ENCODE data around the gene ZRSR2. TPM values are rescaled to one million over a fixed set of nuclear protein-coding genes. Genes with fewer than 3 reads are reported as not detected.
"Not testable (repeated sequence)": the region's sequence is repeated elsewhere in the genome, so short reads cannot be mapped to it uniquely, and the experiment has no call there.

The ZRSR2 gene
- polyA plus RNA-seq, 2 donors, result 11.5 to 11.9 TPM

DNA sequence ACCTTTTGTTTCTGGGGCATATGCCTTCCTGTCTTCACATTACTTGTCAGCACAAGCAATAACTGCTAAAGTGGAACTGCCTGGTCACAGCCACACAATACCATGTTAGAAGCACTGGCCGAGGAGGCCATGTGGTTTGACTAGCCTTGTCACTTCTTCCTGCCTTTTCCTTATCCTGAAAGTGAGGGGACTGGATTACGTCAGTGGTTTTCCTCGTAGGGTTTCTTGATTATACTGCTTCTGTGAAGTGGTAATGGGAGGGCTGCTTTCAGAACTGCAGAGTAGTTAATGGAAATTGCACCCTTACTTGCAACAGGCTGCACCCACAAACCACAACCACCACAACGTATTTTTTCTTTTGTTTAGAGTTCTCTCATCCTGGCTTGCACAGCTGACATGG, 26.6 kb downstream of the ZRSR2 start:
- no peaks in the 10 kb centered on the region for H3K27me3 ChIP-seq (ENCODE audit: control insufficient read depth in 1 of 2, insufficient read depth in 2 of 2, low read length in 2 of 2)
- H3K36me3 ChIP-seq (ENCODE audit: control insufficient read depth in 2 of 2, insufficient read depth in 2 of 2, low read length in 1 of 2), result peaks cover 0 to 2% of the 10 kb centered on the region in 2 donors
- H3K27ac ChIP-seq (ENCODE audit: low read depth in 2 of 2, low read length in 1 of 2), result no peak overlapping the region
- H3K9me3 ChIP-seq (ENCODE audit: control insufficient read depth in 2 of 2, insufficient read depth in 1 of 2, low read depth in 1 of 2, low read length in 1 of 2), result no peaks in the 10 kb centered on the region
- H3K4me1 ChIP-seq (ENCODE audit: control insufficient read depth in 2 of 2, insufficient read depth in 2 of 2, low read length in 1 of 2), result no peaks in the 10 kb centered on the region
- 64 to 71% methylated on average over 4 of the region's 4 CpGs for WGBS, 2 donors
- H3K4me3 ChIP-seq (ENCODE audit: low read depth in 1 of 2, low read length in 2 of 2), result no peak overlapping the region

GRCh38 chrX:15820106-15821073, 30.1 kb downstream of the ZRSR2 start:
- no peaks in the 10 kb centered on the region for H3K27me3 ChIP-seq (ENCODE audit: control insufficient read depth in 1 of 2, insufficient read depth in 2 of 2, low read length in 2 of 2)
- peaks cover 2% of the 10 kb centered on the region in 2 donors for H3K36me3 ChIP-seq (ENCODE audit: control insufficient read depth in 2 of 2, insufficient read depth in 2 of 2, low read length in 1 of 2)
- H3K27ac ChIP-seq (ENCODE audit: low read depth in 2 of 2, low read length in 1 of 2), result no peak overlapping the region
- no peaks in the 10 kb centered on the region for H3K9me3 ChIP-seq (ENCODE audit: control insufficient read depth in 2 of 2, insufficient read depth in 1 of 2, low read depth in 1 of 2, low read length in 1 of 2)
- 84 to 87% methylated on average over 14 of the region's 14 CpGs for WGBS, 2 donors
- no peaks in the 10 kb centered on the region for H3K4me1 ChIP-seq (ENCODE audit: control insufficient read depth in 2 of 2, insufficient read depth in 2 of 2, low read length in 1 of 2)
- no peak overlapping the region for H3K4me3 ChIP-seq (ENCODE audit: low read depth in 1 of 2, low read length in 2 of 2)

- Histone ChIP-seq H3K36me3 (ENCODE audit: control insufficient read depth in 2 of 2, insufficient read depth in 2 of 2, low read length in 1 of 2) (peaks cover 0 to 2% of the 10 kb centered on the region in 2 donors), H3K4me3 (ENCODE audit: low read depth in 1 of 2, low read length in 2 of 2) (no peak overlapping the region)
- 97% methylated on average over 23 of the region's 23 CpGs for WGBS, 2 donors
These were observed 32.6 kb downstream of the ZRSR2 start for GRCh38 chrX:15822922-15823321.

GRCh38 chrX:15825936-15826335, 35.7 kb downstream of the ZRSR2 start:
- Histone ChIP-seq H3K9me3 (ENCODE audit: control insufficient read depth in 2 of 2, insufficient read depth in 1 of 2, low read depth in 1 of 2, low read length in 1 of 2) (no peaks in the 10 kb centered on the region), H3K27me3 (ENCODE audit: control insufficient read depth in 1 of 2, insufficient read depth in 2 of 2, low read length in 2 of 2) (no peaks in the 10 kb centered on the region), H3K27ac (ENCODE audit: low read depth in 2 of 2, low read length in 1 of 2) (no peak overlapping the region), H3K4me3 (ENCODE audit: low read depth in 1 of 2, low read length in 2 of 2) (no peak overlapping the region), H3K4me1 (ENCODE audit: control insufficient read depth in 2 of 2, insufficient read depth in 2 of 2, low read length in 1 of 2) (no peaks in the 10 kb centered on the region), H3K36me3 (ENCODE audit: control insufficient read depth in 2 of 2, insufficient read depth in 2 of 2, low read length in 1 of 2) (peaks cover 0 to 2% of the 10 kb centered on the region in 2 donors)
- 68 to 76% methylated on average over 5 of the region's 5 CpGs for WGBS, 2 donors

More at GRCh38 chrX:15822922-15823321, 32.6 kb downstream of the ZRSR2 start:
- H3K27me3 ChIP-seq (ENCODE audit: control insufficient read depth in 1 of 2, insufficient read depth in 2 of 2, low read length in 2 of 2), result no peaks in the 10 kb centered on the region
- H3K4me1 ChIP-seq (ENCODE audit: control insufficient read depth in 2 of 2, insufficient read depth in 2 of 2, low read length in 1 of 2), result no peaks in the 10 kb centered on the region
- no peaks in the 10 kb centered on the region for H3K9me3 ChIP-seq (ENCODE audit: control insufficient read depth in 2 of 2, insufficient read depth in 1 of 2, low read depth in 1 of 2, low read length in 1 of 2)
- H3K27ac ChIP-seq (ENCODE audit: low read depth in 2 of 2, low read length in 1 of 2), result no peak overlapping the region

- 77 to 96% methylated on average over 1 of the region's 1 CpG for WGBS, 2 donors
- Histone ChIP-seq H3K4me3 (ENCODE audit: low read depth in 1 of 2, low read length in 2 of 2) (no peak overlapping the region), H3K36me3 (ENCODE audit: control insufficient read depth in 2 of 2, insufficient read depth in 2 of 2, low read length in 1 of 2) (no peaks in the 10 kb centered on the region), H3K27me3 (ENCODE audit: control insufficient read depth in 1 of 2, insufficient read depth in 2 of 2, low read length in 2 of 2) (no peaks in the 10 kb centered on the region), H3K9me3 (ENCODE audit: control insufficient read depth in 2 of 2, insufficient read depth in 1 of 2, low read depth in 1 of 2, low read length in 1 of 2) (no peaks in the 10 kb centered on the region), H3K4me1 (ENCODE audit: control insufficient read depth in 2 of 2, insufficient read depth in 2 of 2, low read length in 1 of 2) (no peaks in the 10 kb centered on the region), H3K27ac (ENCODE audit: low read depth in 2 of 2, low read length in 1 of 2) (no peak overlapping the region)
These were observed 38.9 kb downstream of the ZRSR2 start for GRCh38 chrX:15829217-15829616.

GRCh38 chrX:15831347-15831746, 41.1 kb downstream of the ZRSR2 start:
- not testable (repeated sequence) for H3K9me3 ChIP-seq (ENCODE audit: control insufficient read depth in 2 of 2, insufficient read depth in 1 of 2, low read depth in 1 of 2, low read length in 1 of 2); H3K27ac ChIP-seq (ENCODE audit: low read depth in 2 of 2, low read length in 1 of 2); H3K27me3 ChIP-seq (ENCODE audit: control insufficient read depth in 1 of 2, insufficient read depth in 2 of 2, low read length in 2 of 2); H3K4me3 ChIP-seq (ENCODE audit: low read depth in 1 of 2, low read length in 2 of 2); H3K4me1 ChIP-seq (ENCODE audit: control insufficient read depth in 2 of 2, insufficient read depth in 2 of 2, low read length in 1 of 2); H3K36me3 ChIP-seq (ENCODE audit: control insufficient read depth in 2 of 2, insufficient read depth in 2 of 2, low read length in 1 of 2)
- 83% methylated on average over 1 of the region's 2 CpGs; no CpG with 5 or more reads in 1 of the 2 donors for WGBS, 2 donors

DNA sequence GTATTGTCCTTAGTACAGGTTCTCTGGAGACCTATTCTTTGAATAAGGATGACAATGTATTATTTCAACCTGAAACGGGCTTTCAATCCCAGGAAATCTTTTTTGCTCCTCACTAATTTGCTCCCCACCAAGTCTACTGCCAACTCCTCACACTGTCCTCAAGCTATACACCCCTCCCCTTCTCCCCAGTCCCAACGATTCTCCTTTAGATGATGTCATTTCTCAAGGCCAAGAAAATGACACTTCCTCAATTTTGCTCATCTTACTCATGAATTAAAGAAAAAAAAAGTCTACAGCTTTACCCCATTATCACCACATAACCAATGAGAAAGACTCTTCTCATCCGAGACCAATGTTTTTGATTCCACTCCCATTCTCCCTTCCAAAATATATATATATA, 43.8 kb downstream of the ZRSR2 start:
- Histone ChIP-seq H3K9me3 (ENCODE audit: control insufficient read depth in 2 of 2, insufficient read depth in 1 of 2, low read depth in 1 of 2, low read length in 1 of 2) (no peaks in the 10 kb centered on the region), H3K27ac (ENCODE audit: low read depth in 2 of 2, low read length in 1 of 2) (no peak overlapping the region), H3K36me3 (ENCODE audit: control insufficient read depth in 2 of 2, insufficient read depth in 2 of 2, low read length in 1 of 2) (no peaks in the 10 kb centered on the region), H3K4me1 (ENCODE audit: control insufficient read depth in 2 of 2, insufficient read depth in 2 of 2, low read length in 1 of 2) (no peaks in the 10 kb centered on the region), H3K27me3 (ENCODE audit: control insufficient read depth in 1 of 2, insufficient read depth in 2 of 2, low read length in 2 of 2) (no peaks in the 10 kb centered on the region), H3K4me3 (ENCODE audit: low read depth in 1 of 2, low read length in 2 of 2) (no peak overlapping the region)
- 70% methylated on average over 3 of the region's 3 CpGs for WGBS, 2 donors

DNA sequence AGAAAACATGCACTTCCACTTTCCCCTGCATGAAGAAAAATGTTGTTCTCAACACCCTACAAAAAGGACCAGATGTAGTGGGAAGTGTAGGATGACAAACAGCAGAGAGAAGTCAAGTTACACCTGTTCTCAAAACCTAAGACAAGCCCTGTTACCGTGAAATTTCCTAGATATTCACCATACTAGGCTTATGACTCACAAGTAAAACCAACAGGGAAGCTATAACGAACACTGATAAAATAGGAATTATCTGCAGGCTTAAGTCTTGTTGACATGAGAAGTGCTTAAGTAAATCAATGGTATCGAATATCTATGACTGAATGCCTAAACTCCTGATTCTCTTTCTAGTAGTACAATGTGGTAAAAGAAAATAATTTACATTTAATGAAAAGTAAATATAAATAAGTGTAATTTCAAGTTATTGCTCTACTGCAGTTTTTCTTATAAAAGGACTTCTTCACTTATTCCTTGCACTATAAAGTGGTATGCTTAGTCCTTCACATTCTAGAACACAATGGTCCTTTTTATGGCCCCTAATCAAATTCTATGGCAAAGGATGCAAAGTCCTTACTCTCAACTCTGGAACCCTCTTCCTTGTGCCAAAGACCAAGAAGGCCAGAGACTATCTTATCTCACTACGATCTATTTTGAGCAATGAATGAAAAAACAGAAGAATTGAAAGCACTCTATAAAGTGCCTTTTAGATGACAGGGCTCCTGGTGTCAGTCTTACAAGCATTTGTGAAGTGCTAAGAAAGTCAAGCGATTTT, 44.7 kb downstream of the ZRSR2 start:
- Histone ChIP-seq H3K36me3 (ENCODE audit: control insufficient read depth in 2 of 2, insufficient read depth in 2 of 2, low read length in 1 of 2) (no peaks in the 10 kb centered on the region), H3K27ac (ENCODE audit: low read depth in 2 of 2, low read length in 1 of 2) (no peak overlapping the region), H3K9me3 (ENCODE audit: control insufficient read depth in 2 of 2, insufficient read depth in 1 of 2, low read depth in 1 of 2, low read length in 1 of 2) (no peaks in the 10 kb centered on the region), H3K4me3 (ENCODE audit: low read depth in 1 of 2, low read length in 2 of 2) (no peak overlapping the region), H3K27me3 (ENCODE audit: control insufficient read depth in 1 of 2, insufficient read depth in 2 of 2, low read length in 2 of 2) (no peaks in the 10 kb centered on the region), H3K4me1 (ENCODE audit: control insufficient read depth in 2 of 2, insufficient read depth in 2 of 2, low read length in 1 of 2) (no peaks in the 10 kb centered on the region)
- 65 to 68% methylated on average over 5 of the region's 5 CpGs for WGBS, 2 donors

DNA sequence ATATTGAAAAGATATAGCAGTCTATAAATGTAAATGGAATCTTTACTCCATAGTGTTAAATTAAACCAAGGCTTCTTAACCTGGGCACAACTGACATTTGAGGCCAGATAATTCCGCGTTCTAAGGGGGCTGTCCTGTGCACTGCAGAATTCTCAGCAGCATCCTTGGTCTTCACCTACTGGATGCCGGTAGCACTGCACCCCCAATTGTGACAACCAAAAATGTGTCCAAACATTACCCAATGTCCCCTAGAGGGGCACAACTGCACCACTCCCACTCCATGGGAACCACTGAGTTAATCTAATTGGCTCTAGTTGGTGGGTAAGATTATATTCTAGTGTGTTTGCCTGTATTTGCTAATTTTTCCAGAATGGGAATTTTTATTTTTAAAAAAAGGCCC, 47.7 kb downstream of the ZRSR2 start:
- no peak overlapping the region for H3K4me3 ChIP-seq (ENCODE audit: low read depth in 1 of 2, low read length in 2 of 2)
- no peak overlapping the region for H3K27ac ChIP-seq (ENCODE audit: low read depth in 2 of 2, low read length in 1 of 2)
- no peaks in the 10 kb centered on the region for H3K27me3 ChIP-seq (ENCODE audit: control insufficient read depth in 1 of 2, insufficient read depth in 2 of 2, low read length in 2 of 2)
- no peaks in the 10 kb centered on the region for H3K36me3 ChIP-seq (ENCODE audit: control insufficient read depth in 2 of 2, insufficient read depth in 2 of 2, low read length in 1 of 2)
- H3K4me1 ChIP-seq (ENCODE audit: control insufficient read depth in 2 of 2, insufficient read depth in 2 of 2, low read length in 1 of 2), result no peaks in the 10 kb centered on the region
- no peaks in the 10 kb centered on the region for H3K9me3 ChIP-seq (ENCODE audit: control insufficient read depth in 2 of 2, insufficient read depth in 1 of 2, low read depth in 1 of 2, low read length in 1 of 2)
- WGBS, 2 donors, result 94 to 97% methylated on average over 3 of the region's 3 CpGs
